Neuronal stem cell (in vitro differentiated cells): Measurements from ENCODE around the gene KLF11.

Experiments used
- DNase-seq: peaks from one replicate; pipeline ENCODE4 v3.0.0-alpha.2; 2013; ENCODE audit warnings: low spot score
- H2AFZ ChIP-seq: one replicate; pipeline ENCODE4 v1.6.1; 2013; ENCODE audit warnings: mild to moderate bottlenecking, low read length, inconsistent platforms
- H2AK5ac ChIP-seq: 2 replicates; pipeline ENCODE4 v1.6.1; 2013; ENCODE audit warnings: low read depth, mild to moderate bottlenecking, inconsistent platforms, low read length, moderate library complexity, mixed read lengths
- H2BK120ac ChIP-seq: 2 replicates; pipeline ENCODE4 v1.6.1; 2013; ENCODE audit warnings: low read depth, mild to moderate bottlenecking, inconsistent platforms, low read length, moderate library complexity, mixed read lengths
- H2BK12ac ChIP-seq: one replicate; pipeline ENCODE4 v1.6.1; 2013; ENCODE audit warnings: low read length, inconsistent platforms
- H2BK15ac ChIP-seq: 2 replicates; pipeline ENCODE4 v1.6.1; 2013; ENCODE audit warnings: mild to moderate bottlenecking, low read length, inconsistent platforms, mixed read lengths
- H2BK5ac ChIP-seq: one replicate; pipeline ENCODE4 v1.6.1; 2013; ENCODE audit warnings: inconsistent platforms, mild to moderate bottlenecking, low read length, moderate library complexity
- H3K14ac ChIP-seq: one replicate; pipeline ENCODE4 v1.6.1; 2013; ENCODE audit warnings: low read length, inconsistent platforms
- H3K18ac ChIP-seq: 2 replicates; pipeline ENCODE4 v1.6.1; 2013; ENCODE audit warnings: low read length, inconsistent platforms
- H3K23ac ChIP-seq: 2 replicates; pipeline ENCODE4 v1.6.1; 2013; ENCODE audit warnings: low read depth, mild to moderate bottlenecking, mixed read lengths, low read length, inconsistent platforms; ENCODE audit not compliant: poor library complexity
- H3K27ac ChIP-seq: replicated peaks from 3 replicates; pipeline ENCODE4 v1.5.1; 2013; ENCODE audit warnings: low read length, inconsistent platforms
- H3K27me3 ChIP-seq, 3 experiments: 2 replicates each; pipeline ENCODE4 v1.6.1; 2013; ENCODE audit warnings: low read length in 3 of 3, mild to moderate bottlenecking in 2 of 3, inconsistent platforms in 1 of 3, low read depth in 1 of 3, mixed read lengths in 1 of 3, moderate library complexity in 1 of 3; ENCODE audit not compliant: control insufficient read depth in 3 of 3, insufficient read depth in 3 of 3
- H3K36me3 ChIP-seq, 2 donors: replicated peaks in 1 of 2; 2 replicates each; pipeline ENCODE4 v1.6.1; 2013; ENCODE audit warnings: low read length in 2 of 2; ENCODE audit not compliant: control insufficient read depth in 2 of 2, insufficient read depth in 2 of 2
- H3K4ac ChIP-seq: 2 replicates; pipeline ENCODE4 v1.6.1; 2013; ENCODE audit warnings: inconsistent platforms, mild to moderate bottlenecking, low read length, moderate library complexity
- H3K4me1 ChIP-seq, 2 donors: 1 replicate in 1 of 2; 2 replicates in 1 of 2; pipeline ENCODE4 v1.6.1; 2013; ENCODE audit warnings: low read length in 2 of 2, low read depth in 1 of 2; ENCODE audit not compliant: control insufficient read depth in 2 of 2, insufficient read depth in 1 of 2
- H3K4me2 ChIP-seq: one replicate; pipeline ENCODE4 v1.6.1; 2013; ENCODE audit warnings: mild to moderate bottlenecking, low read length, inconsistent platforms; ENCODE audit not compliant: insufficient read depth, poor library complexity, severe bottlenecking
- H3K4me3 ChIP-seq, 2 donors: 2 replicates each; pipeline ENCODE4 v1.5.1; 2013; ENCODE audit warnings: low read length in 2 of 2, mild to moderate bottlenecking in 2 of 2, inconsistent platforms in 1 of 2, moderate library complexity in 1 of 2
- H3K79me1 ChIP-seq: one replicate; pipeline ENCODE4 v1.6.1; 2013; ENCODE audit warnings: low read depth, mild to moderate bottlenecking, inconsistent platforms, low read length, moderate library complexity
- H3K9ac ChIP-seq: one replicate; pipeline ENCODE4 v1.6.1; 2013; ENCODE audit warnings: mild to moderate bottlenecking, low read depth, low read length, inconsistent platforms; ENCODE audit not compliant: poor library complexity
- H3K9me3 ChIP-seq, 2 donors: replicated peaks in 1 of 2; 2 replicates each; pipeline versions ENCODE3 to v1.6.1; 2013; ENCODE audit warnings: low read length in 2 of 2, mild to moderate bottlenecking in 2 of 2, inconsistent platforms in 1 of 2, low read depth in 1 of 2, mixed read lengths in 1 of 2, moderate library complexity in 1 of 2; ENCODE audit not compliant: control insufficient read depth in 2 of 2, insufficient read depth in 1 of 2
- H4K8ac ChIP-seq: one replicate; pipeline ENCODE4 v1.6.1; 2013; ENCODE audit warnings: low read depth, mild to moderate bottlenecking, inconsistent platforms, low read length, moderate library complexity
- H4K91ac ChIP-seq: one replicate; pipeline ENCODE4 v1.6.1; 2013; ENCODE audit warnings: low read length, low read depth, mild to moderate bottlenecking, inconsistent platforms; ENCODE audit not compliant: poor library complexity
- WGBS, 2 donors: extraction: QIAGEN DNeasy Blood & Tissue Kit; methylation state at CpG; one replicate each; pipeline ENCODE4 v1.1.7; 2013; ENCODE audit warnings: missing lambda C conversion rate in 2 of 2, mixed read lengths in 1 of 2; ENCODE audit not compliant: insufficient read length in 2 of 2, insufficient replicate concordance in 1 of 2; ENCODE audit errors: extremely low coverage in 2 of 2; 5-methylcytosine and 5-hydroxymethylcytosine counted together

Gene KLF11

DNA sequence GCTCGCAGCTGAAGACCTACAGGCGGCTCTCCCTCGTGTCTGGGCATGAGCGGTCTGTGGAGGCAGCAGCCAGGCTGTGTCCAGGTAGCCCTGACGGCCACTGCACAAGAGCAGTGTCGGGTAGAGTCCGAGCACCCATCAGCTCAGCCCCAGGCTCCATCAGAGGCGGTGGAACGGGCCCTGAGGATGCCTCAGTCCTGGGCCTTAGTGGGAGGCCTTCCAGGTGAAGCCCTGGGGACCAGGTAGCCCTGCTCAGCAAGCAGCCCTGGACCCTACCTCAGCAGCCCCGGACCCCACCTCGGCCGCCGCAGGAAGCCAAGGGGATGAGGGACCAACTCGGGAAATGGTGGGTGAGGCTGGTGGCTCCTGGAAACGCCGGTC, 21.3 kb upstream of the KLF11 start:
- Histone ChIP-seq H2BK5ac (no peak overlapping the region), H3K9me3 (peaks cover 2 to 4% of the 10 kb centered on the region in 2 donors), H2AK5ac (peak overlapping the region; percentile 64), H4K91ac (no peak overlapping the region), H3K23ac (peak overlapping the region; percentile 46), H3K18ac (peak overlapping the region; percentile 86), H3K4me3 (no peak overlapping the region), H3K27me3 (peaks cover 0 to 14% (median 0%) of the 10 kb centered on the region in 3 experiments), H3K4ac (no peak overlapping the region), H2BK120ac (no peak overlapping the region), H2BK12ac (no peak overlapping the region), H3K27ac (no peak overlapping the region), H3K14ac (no peak overlapping the region), H2AFZ (no peak overlapping the region), H3K4me1 (no peaks in the 10 kb centered on the region), H3K79me1 (no peaks in the 10 kb centered on the region), H2BK15ac (peak overlapping the region; percentile 52), H3K9ac (peak overlapping the region; percentile 10), H4K8ac (no peak overlapping the region), H3K36me3 (no peaks in the 10 kb centered on the region), H3K4me2 (no peak overlapping the region)
- DNase-seq: no peak
- no CpG with 5 or more reads among the region's 16 CpGs for WGBS, 2 donors

DNA sequence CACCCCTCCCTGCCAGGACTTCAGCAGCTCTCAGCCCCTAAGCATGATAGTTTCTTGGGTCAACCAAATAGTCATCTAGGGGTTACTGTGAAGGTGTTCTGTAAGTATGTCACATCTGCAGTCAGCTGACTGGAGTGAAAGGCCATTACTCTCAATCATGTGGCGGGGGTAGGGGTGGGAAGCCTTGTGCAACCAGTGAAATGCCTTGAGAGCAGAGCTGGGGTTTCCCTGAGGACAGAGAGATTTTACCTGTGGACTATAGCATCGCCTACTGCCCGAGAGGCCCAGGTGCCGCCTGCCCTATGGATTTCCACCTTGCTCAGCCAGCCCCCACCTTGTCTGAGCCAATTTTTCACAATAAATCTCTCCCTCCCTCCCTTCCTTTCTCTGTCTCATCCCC, 20.9 kb upstream of the KLF11 start:
- Histone ChIP-seq H4K91ac (no peak overlapping the region), H2AFZ (no peak overlapping the region), H3K9me3 (peaks cover 1 to 3% of the 10 kb centered on the region in 2 donors), H3K23ac (no peak overlapping the region), H3K27me3 (peaks cover 0 to 10% (median 0%) of the 10 kb centered on the region in 3 experiments), H3K4ac (no peak overlapping the region), H3K4me2 (no peak overlapping the region), H3K36me3 (no peaks in the 10 kb centered on the region), H2AK5ac (no peak overlapping the region), H3K4me1 (no peaks in the 10 kb centered on the region), H2BK15ac (no peak overlapping the region), H2BK12ac (no peak overlapping the region), H3K4me3 (no peak overlapping the region), H2BK5ac (no peak overlapping the region), H3K79me1 (no peaks in the 10 kb centered on the region), H4K8ac (no peak overlapping the region), H2BK120ac (no peak overlapping the region), H3K14ac (no peak overlapping the region), H3K27ac (no peak overlapping the region), H3K9ac (no peak overlapping the region), H3K18ac (no peak overlapping the region)
- DNase-seq: no peak
- no CpG with 5 or more reads among the region's 4 CpGs for WGBS, 2 donors

DNA sequence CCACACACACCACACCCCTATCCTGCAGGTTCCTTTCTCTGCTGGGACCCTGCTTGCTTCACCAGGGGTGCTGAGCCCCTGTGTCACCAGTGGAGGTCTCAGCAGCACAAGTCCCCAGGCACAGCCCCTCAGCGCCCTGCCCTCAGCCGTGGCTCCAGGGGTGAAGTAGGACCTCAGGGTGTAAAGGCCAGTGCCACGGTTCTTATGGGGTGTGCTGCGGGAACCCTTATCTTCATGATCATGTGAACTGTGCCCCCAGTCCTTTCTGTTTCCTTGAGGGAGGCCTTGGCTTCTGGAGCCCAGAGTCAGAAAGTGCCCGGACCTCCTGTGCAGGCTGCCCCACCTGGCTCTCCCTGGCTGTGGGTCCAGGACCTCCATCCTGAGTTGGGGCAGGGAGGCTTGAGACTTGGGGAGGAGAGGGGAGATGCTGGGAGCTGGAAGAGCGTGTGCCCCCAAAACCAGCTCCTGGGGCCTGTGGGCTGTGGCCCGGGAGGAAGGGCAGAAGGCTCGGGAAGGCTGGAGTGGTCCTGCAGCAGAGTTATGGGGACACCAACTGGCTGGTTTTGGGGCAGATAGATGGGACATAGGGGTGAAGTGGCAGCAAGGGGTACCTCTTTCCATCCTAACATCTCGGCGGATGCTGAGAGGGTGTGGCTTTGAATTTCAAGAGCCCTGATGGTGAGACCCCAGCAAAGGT, 20.2 kb upstream of the KLF11 start:
- H3K4me2 ChIP-seq: no peak overlapping the region
- H3K27ac ChIP-seq: no peak overlapping the region
- H3K4me3 ChIP-seq: no peak overlapping the region
- peaks cover 0 to 9% (median 0%) of the 10 kb centered on the region in 3 experiments for H3K27me3 ChIP-seq
- H2AK5ac ChIP-seq: no peak overlapping the region
- H2BK120ac ChIP-seq: no peak overlapping the region
- no peak overlapping the region for H2BK5ac ChIP-seq
- H2BK15ac ChIP-seq: no peak overlapping the region
- H3K4me1 ChIP-seq: no peaks in the 10 kb centered on the region
- WGBS, 2 donors: no CpG with 5 or more reads among the region's 10 CpGs
- H2AFZ ChIP-seq: no peak overlapping the region
- no peak for DNase-seq
- H3K14ac ChIP-seq: no peak overlapping the region
- H4K91ac ChIP-seq: no peak overlapping the region
- no peak overlapping the region for H3K4ac ChIP-seq
- H3K9me3 ChIP-seq: peaks cover 0 to 3% of the 10 kb centered on the region in 2 donors
- no peaks in the 10 kb centered on the region for H3K36me3 ChIP-seq
- H3K23ac ChIP-seq: no peak overlapping the region
- H4K8ac ChIP-seq: no peak overlapping the region
- no peaks in the 10 kb centered on the region for H3K79me1 ChIP-seq
- no peak overlapping the region for H3K18ac ChIP-seq
- H3K9ac ChIP-seq: no peak overlapping the region
- no peak overlapping the region for H2BK12ac ChIP-seq

DNA sequence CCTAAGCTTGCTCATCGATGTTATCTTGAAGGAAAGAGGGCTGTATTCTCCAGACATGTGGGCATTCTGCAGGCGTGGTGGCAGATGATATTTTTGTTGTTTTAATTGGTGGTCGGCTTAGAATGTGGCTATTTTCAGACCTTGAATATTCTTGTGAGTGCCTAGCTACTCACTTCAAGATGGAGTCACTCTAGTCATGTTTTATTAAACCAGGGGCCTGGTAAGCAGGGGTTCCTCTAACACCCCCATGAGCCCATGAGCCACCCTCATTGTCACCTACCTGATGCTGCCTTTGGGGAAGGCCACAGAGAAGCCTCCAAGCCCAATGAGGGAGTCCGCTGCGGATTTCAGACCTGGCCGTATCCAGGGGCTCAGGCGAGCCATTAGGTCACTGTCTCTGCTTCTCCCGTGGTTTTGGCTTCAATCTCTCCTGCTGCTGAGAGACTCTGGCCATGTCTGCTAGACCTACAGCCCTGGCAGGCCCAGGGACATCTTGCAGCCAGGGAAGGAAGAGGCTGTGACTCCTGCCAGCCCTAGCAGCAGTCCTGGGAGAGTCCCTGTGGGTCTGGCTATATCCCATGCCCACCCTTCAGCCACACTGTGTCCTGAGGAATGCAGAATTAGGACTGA, 16.3 kb upstream of the KLF11 start:
- DNase-seq: no peak
- peak overlapping the region; percentile 86 for H3K18ac ChIP-seq
- peak overlapping the region; percentile 77 for H2BK15ac ChIP-seq
- H3K79me1 ChIP-seq: no peaks in the 10 kb centered on the region
- peak overlapping the region; percentile 65 for H3K23ac ChIP-seq
- no peak overlapping the region for H3K4me3 ChIP-seq
- H2BK12ac ChIP-seq: no peak overlapping the region
- H4K8ac ChIP-seq: no peak overlapping the region
- peak overlapping the region; percentile 42 for H2BK5ac ChIP-seq
- peaks cover 0 to 1% of the 10 kb centered on the region in 2 donors for H3K9me3 ChIP-seq
- no peak overlapping the region for H2AFZ ChIP-seq
- H3K4ac ChIP-seq: no peak overlapping the region
- peak overlapping the region; percentile 67 for H3K14ac ChIP-seq
- peak overlapping the region; percentile 88 for H2AK5ac ChIP-seq
- no peaks in the 10 kb centered on the region for H3K36me3 ChIP-seq
- no peak overlapping the region for H3K27ac ChIP-seq
- peaks cover 13 to 23% of the 10 kb centered on the region in 2 donors for H3K4me1 ChIP-seq
- H2BK120ac ChIP-seq: peak overlapping the region; percentile 25
- H3K4me2 ChIP-seq: no peak overlapping the region
- no peak overlapping the region for H3K9ac ChIP-seq
- WGBS, 2 donors: no CpG with 5 or more reads among the region's 8 CpGs
- H4K91ac ChIP-seq: no peak overlapping the region
- peaks cover 0 to 3% (median 0%) of the 10 kb centered on the region in 3 experiments for H3K27me3 ChIP-seq
